CD1c-positive myeloid dendritic cell (primary cell): ENCODE results near the gene CACNA2D3.

Source experiments
- DNase-seq: peaks from one replicate; pipeline ENCODE4 v3.0.0-alpha.2; 2016; ENCODE audit errors: extremely low spot score

CACNA2D3 gene

DNA sequence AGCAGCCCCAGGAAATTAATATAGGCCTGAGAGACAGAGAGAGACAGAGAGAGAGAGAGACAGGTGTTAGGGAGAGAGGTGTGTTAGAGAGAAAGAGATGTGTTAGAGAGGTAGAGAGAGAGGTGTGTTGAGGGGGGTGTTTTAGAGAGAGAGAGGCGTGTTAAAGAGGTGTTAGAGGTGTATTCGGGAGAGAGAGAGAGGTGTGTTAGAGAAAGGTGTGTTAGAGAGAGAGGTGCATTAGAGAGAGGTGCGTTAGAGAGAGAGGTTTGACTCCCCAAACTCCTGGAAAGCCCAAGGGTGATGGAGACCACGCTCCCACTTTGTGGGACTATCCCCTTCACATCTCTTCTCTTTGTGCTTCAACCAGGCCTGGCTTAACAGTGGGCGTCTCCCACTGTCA lies 95.5 kb downstream of the CACNA2D3 start:
- no peak for DNase-seq

DNA sequence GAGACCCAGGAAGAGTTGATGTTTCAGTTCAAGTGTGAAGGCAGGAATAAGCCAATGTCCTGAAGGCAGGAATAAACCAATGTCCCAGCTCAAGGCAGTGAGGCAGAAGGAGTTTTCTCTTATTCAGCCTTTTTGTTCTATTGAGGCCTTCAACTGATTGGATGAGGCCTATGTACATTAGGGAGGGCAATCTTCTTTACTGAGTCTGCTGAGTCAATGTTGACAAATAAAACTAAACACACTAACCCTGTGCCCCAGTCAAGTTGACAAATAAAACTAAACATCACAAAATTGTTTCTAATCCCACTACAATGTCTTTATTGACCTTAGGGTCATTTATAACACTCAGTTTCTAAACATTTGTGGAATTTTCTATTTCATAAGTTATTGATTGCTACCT lies 100.0 kb downstream of the CACNA2D3 start:
- DNase-seq = no peak

DNA sequence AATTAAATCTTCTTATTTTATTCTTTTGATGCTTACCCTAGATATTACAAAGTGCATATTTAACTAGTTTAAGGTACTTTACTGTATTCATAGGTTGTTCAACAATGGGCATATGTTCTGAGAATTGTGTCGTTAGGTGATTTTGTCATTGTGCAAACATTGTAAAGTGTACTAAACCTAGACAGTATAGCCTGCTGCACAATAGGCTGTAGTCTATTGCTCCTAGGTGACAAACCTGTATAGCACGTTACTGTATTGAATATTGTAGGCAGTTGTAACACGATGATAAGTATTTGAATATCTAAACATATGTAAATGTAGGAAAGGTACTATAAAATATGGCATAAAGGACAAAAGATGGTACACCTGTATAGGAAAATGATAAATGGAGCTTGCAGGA lies 100.7 kb downstream of the CACNA2D3 start:
- no peak for DNase-seq

DNA sequence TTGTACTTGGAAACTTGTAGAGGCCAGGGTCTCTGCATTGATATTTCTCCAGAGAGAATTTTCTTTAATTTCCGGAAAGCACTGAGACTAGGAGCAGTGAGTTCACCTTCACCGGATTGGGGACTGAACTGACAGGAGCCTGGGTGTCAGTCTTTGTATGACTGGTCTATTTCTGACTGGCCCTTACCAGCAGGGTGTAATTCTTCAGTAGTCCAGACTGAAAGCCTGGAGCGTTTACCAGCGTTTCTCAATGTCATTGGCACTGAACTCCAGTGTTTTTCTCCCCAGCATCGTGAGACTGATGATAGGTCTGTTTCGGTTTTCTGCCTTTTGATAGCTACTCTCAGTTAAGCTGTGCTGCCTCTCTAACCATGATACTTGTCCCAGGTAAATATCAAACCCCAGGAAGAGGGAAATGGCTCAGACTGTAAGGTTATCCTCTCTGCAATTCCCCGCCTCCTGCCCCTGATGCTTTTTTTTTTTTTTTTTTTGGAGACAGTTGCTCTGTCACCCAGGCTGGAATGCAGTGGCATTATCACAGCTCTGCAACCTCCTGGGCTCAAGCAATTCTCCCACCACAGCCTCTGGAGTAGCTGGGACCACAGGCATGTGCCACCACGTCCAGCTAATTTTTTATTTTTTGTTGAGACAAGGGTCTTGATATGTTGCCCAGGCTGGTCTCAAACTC lies 103.6 kb downstream of the CACNA2D3 start:
- DNase-seq = no peak

DNA sequence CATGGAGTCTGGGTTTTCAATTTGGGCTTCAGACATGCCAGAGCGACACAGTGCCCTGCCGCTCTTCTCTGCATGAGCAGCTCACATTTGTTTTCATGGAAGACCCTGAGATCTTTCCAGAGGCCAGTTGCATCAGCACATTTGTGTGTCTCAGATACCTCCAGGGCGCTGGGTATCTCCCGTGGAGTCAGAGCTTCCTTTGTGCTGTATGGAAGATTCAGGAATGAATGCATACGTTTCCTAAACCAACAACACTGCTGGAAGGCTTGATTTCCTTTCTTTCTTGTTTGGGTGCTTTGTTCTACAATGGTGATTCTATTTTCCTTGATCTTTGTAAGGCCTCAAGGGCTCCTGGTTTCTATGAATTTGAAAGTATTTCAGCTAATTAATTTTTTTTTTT lies 106.5 kb downstream of the CACNA2D3 start:
- DNase-seq = no peak

DNA sequence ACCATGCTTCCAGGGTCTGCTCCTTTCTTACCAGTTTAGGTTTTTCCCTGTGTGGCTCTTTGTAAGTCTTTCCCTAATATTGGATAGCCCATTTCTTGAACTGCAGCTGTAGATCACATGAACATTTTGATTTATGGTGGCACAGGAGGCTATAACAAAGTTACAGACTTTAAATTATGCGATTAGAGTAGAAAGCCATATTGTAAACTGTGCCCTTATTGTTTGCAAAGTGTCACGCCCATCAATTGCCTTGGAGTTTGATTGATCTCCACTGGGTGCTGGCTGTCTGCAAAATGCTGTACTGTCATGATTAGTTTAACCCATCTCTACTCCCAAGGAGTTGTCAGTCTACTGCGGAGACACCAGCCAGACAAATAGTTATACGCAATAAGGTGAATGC lies 110.3 kb downstream of the CACNA2D3 start:
- DNase-seq = no peak

DNA sequence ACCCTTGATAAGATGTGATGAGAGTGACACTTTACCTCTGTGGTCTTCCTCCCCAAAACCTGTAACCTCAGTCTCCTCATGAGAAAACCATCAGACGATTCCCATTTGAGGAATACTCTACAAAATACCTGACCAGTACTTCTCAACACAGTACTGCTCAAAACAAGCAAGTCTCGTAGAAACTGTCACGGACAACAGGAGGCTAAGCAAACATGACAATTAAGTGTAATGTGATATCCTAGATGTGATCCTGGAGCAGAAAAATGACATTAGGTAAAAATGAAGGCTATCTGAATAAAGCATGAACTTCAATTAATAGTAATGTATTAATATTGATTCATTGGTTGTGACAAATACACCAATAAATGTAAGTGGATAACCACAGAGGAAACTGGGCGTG lies 113.6 kb downstream of the CACNA2D3 start:
- no peak for DNase-seq

DNA sequence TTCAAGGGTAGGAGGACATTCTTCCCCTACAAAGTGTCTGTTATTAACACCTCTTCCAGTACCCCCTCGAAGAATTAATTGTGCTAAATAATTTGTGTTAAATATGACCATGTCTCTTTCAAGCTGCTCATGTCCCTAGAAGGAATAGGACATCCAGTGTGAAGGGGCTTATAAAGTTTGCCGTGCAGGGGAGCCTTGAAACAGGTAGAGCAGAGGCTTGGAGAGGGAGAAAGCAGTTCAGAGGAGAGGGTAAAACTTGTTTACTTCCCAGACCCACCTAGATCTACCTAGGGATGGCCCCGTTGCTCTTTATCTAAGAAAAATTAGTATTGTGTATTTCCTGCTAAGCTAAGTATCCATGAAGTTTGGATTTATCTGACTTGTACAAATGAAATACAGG lies 114.8 kb downstream of the CACNA2D3 start:
- DNase-seq = no peak

DNA sequence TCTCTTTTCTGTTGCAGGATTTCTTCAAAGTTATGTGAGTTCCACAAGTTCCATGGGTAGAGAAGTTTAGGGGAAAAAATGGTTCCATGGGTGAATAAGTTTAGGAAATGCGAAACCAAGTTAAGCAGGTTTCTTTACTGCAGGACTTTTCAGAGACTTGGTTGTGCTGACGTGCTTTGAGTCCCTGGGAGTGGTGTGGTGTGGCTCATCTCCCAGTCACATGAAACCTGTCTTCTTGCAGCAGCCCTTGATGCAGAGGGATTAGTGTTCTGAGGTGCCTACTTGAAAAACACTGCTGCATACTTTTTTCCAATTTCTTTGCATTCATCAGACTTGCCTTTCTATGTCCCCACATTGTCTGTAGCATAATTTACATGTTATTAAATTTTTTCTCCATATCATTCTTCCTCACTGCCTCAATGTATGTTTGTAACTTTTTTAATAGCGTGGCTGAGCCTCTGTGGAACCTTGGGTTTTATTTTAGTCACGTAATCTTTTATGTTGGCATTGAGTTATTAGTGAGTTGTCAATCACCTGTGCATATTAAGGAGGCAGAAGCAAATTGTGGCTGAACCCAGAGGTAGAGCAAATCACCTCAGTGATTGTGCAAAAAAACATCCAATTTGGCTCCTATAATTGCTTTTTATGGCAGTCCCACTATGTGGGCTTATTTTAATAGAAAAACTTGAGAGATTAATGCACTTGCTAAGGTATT lies 115.6 kb downstream of the CACNA2D3 start:
- no peak for DNase-seq

DNA sequence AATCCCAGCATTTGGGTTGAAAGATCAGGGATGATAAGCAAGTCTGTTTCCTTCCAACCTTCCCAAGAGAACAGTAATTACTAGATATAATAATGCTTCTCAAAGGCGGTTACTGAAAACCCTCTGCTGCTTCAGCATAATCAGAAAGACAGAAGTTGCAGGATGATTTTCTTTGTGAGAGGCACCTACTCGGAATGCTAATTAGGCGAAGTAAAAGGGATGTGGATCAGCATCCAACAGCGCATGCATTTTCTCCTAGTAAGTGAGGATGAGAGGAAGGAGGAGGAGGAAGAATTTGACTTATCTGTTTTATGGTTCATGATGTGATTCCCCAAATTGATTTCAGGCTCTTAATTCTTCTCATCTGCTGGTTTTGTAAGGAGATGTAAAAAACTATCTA lies 118.0 kb downstream of the CACNA2D3 start:
- DNase-seq = no peak

DNA sequence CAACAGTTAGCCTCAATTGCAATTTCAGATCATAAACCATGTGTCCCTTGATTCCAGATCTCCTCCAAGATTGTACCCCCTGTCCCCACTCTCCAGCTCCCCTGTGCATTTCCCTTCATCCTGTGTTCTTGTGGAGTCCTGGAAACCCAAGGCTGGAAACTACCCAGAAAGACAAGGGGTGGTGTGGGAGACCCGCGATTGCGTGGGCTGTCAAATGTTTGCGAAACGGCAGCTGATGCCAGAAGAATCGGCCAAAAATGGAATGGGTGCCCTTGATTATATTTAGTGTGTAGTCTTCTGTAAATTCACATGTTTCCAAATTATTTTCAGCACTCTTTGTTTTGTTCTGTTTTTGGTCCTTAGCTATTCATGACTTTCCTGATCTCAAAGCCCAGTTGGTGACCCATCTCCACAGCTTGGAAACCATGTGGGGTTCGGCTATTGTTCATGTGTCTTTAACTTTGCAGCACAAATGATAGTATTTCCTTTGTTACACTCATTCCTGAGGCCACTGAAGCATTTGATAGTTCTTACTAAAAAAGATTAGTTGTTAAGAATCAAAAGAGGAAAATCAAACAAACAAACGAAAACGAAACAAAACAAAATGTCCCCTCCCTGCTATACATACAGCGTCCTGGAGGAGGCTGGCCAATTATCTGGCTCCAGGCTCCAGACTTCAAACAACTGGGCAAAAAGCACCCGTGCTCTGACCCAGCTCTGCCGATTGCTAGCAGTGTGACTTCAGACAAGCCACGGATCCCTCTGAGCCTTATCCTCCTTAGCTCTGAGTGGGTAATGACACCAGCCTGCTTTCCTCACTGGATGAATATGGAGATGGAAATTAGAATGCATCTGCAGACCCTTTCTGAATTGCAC lies 120.9 kb downstream of the CACNA2D3 start:
- DNase-seq = no peak

DNA sequence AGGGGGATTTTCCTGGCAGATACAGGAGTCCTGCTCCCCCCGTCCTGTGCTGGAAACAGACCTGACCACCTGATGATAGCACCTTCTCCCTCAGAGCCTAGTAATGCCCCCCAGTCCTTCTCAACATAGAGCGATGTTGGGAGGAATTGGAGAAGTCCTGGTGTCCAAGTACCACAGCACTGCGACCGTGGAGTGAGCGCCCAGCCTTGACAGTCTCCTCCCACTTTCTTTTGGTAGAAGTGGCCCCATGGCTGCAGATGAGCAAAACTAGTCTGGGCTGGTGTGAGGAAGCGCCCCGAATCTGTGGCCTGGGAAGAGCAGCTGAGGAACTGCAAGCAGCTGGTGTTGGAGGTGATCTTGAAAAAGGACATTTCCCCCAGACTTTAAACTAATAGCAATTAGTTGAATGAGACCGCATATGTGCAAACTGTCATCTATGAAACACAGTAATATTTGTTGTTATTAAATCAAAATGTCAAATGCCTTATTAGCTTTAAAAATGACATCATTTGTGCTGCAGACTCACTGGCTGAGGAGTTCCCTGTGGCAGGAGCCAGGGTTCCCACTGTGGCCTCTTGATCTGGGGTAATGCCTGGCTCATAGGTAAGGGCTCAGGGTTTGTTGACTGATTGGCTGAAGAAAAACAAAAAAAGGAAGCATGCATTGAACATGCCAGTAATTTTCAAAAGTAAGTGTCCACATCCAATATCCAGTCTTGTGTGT lies 121.8 kb downstream of the CACNA2D3 start:
- DNase-seq = no peak

DNA sequence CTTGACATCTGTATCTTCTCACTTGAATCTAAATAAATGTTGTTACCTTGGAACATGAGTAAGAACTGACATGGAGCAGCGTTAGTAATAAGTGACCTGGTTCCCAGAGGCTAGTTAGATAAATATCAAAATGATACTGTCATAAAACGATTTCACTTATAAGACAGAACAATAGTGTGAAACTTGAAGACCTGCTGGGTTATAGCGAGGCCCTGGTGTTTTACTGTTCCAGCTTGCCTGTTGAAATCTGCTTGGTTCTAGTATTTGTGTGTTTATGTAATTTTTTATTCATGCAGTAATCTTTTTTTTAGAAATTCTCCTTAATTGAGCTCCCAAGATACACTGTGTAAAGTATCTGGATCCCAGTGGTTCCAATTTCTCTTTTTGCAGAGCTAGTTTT lies 129.4 kb downstream of the CACNA2D3 start:
- DNase-seq = no peak

DNA sequence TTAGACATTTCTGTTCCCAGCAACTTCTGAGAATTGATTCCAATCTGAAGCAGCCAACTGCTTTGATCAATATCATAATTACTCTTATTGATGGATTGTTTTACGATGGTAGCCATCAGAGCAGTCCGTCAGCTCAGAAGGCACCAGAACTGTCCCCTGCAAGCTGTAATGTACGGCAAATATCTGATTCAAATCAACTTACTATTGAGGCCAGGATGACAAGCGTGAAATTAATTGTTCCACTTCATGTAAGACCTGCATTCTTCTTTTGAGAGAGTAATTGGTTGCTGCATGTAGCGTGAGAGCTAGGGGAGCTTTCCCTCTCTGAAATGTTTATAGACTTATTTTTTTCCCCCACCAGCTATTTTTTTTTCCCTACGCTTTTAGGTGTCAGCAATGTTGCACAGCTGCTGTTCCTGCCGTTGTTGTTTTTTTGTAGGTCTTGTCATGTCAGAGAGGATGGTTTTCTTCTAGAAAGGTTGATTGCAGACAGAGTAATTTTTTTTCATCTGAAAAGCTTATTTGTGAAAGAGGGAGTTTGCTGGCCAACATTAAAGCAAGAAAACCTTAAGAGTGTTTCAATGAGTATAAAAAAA lies 134.9 kb downstream of the CACNA2D3 start:
- no peak for DNase-seq

DNA sequence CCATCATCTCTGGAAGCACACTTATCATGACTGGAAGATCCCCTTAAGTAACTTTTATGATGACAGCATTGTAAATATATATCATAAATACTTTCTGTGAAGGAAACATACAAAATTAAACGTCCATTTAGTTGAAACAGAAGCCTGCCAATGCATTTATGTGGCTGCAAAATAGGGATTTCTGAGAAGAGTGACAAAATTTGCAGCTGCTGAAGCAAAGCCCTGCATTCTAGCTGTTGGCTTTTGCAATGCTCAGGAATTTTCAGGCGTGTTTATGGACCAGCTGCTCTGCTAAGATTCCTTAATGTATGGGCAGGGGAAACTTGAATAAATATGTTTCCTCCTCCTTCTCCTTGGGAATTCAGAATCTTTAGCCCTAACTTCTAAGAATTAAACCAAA lies 137.3 kb downstream of the CACNA2D3 start:
- no peak for DNase-seq

DNA sequence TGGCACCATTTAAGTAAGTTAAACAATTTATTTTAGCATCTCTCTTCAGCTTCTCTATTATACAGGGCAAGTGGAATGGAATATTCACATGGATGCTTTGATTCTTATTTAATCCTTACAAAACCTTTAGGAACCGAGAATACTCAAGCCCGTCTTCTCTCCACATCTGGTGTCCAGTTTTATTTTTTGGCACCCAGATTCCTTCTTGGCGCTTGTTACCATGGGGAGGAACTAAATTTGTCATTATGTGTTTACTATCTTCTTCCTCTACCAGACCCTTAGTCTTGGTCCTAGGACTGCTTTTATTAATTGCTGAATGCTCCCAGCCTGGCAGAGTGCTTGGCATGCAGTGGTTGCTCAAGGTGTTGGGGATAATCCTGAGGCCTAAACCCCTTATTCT lies 138.8 kb downstream of the CACNA2D3 start:
- DNase-seq = no peak

DNA sequence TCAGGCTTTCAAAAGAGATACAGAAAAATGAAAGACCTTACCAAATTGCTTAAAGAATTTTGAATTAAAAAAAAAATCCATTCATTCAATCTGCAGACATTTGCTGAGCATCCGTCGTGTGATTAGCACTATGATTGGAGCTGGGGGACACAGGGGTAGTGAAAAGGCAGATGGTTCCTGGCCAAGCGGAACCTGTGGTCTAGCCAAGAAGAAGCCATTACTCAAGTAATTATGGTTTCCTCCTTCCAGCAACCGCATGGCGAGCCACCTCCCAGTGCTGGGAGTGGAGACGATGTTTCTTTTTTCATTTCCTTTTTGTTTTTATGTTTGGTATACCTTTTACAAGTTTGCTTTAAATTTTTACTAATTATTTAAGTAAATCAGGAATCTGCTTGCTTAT lies 140.2 kb downstream of the CACNA2D3 start:
- peak; percentile 18 for DNase-seq

DNA sequence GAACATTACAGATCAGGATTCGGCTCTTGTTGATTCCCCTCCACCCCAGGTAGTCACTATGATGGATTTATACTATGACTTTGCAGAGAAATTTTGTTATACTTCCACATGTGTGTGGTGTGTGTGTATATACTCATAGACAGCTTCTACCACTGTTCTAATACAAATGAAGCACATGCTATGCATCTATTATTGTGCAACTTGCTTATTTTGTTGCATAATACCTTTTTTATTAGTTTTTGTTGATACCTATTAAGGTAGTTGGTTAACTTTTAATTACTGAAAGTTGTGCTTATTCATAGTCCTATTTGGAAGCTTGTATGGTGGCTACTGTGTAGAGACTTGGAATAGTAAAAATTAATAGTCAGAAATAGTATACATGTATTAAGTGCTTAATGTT lies 140.6 kb downstream of the CACNA2D3 start:
- DNase-seq = no peak

DNA sequence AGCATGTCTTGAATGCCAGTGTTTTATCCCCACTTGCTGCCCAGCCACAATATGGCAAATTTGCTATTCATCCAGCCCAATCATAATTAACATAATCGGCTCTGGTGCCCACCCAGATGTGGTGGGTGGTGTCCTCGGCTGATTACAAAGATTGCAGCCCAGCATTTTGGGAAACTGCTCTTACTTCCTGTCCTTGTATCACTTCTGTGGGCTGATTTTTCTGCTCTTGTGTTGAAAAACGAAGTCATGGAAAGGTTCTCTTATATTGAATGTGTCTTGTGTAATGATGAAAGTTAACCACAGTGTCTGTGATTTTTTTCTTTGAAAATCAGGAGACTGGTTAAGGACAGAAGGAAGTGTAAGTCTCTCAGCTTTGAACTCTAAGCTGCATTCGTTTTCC lies 141.7 kb downstream of the CACNA2D3 start:
- no peak for DNase-seq

DNA sequence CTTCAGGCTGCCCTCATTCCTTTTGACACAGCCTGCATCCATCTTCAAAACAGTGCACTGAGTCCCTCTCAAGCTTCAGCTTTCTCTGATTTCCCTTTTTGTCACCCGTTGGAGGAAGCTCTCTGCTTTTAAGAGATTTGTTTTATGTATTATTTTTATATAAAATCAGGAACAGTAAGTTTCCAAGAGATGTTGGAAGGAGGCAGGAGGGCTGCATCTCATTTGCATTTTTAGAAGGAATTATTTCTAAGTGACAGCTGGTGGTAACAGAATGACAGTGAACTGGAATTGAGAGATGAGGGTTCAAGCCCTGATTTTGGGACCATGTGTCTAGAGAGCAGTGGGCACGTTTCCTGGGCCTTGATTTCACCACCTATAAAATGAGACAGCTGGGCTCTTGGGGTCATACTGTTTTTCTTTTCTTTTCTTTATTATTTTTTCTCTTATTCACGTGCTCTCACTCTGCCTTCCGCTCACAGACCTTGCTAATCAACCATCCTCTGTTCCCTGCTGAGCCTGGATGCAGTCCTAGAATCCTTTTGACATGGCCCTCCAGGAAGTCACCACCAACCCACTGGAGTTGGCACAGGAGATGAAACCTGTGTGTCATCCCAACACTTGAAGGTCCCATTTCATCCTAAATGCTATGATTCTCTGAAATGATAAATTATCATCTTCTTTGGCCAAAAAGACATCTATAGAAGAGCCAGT lies 148.6 kb downstream of the CACNA2D3 start:
- DNase-seq = no peak

DNA sequence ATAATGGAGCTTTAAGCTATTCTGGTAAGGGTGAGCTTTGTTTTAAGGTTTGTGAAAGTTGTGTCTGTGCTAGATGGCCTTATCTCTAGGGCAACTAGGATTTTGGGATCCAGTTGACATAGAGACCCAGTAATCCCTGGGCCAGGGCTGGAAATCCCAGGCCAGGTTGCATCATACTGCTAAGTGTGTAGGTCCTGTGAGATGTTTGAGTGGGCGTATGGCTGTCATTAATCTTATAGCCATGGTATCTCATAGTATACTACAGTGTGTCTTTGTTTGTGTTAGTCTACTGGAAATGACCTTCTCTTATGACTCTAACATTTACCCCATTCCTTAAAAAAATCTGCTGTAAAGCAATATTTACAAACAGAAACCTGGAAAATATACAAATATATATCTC lies 151.4 kb downstream of the CACNA2D3 start:
- no peak for DNase-seq
